ENCODE data around the gene RIN2. TPM values are rescaled to one million over a fixed set of nuclear protein-coding genes. Genes with fewer than 3 reads are reported as not detected.

The RIN2 gene, protein sequence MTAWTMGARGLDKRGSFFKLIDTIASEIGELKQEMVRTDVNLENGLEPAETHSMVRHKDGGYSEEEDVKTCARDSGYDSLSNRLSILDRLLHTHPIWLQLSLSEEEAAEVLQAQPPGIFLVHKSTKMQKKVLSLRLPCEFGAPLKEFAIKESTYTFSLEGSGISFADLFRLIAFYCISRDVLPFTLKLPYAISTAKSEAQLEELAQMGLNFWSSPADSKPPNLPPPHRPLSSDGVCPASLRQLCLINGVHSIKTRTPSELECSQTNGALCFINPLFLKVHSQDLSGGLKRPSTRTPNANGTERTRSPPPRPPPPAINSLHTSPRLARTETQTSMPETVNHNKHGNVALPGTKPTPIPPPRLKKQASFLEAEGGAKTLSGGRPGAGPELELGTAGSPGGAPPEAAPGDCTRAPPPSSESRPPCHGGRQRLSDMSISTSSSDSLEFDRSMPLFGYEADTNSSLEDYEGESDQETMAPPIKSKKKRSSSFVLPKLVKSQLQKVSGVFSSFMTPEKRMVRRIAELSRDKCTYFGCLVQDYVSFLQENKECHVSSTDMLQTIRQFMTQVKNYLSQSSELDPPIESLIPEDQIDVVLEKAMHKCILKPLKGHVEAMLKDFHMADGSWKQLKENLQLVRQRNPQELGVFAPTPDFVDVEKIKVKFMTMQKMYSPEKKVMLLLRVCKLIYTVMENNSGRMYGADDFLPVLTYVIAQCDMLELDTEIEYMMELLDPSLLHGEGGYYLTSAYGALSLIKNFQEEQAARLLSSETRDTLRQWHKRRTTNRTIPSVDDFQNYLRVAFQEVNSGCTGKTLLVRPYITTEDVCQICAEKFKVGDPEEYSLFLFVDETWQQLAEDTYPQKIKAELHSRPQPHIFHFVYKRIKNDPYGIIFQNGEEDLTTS
- 34.8 to 40.3 TPM (median 36.4 TPM) in 5 replicates for total RNA-seq (2022; extraction: Qiagen RNA extraction; ENCODE audit: low read depth)

DNA sequence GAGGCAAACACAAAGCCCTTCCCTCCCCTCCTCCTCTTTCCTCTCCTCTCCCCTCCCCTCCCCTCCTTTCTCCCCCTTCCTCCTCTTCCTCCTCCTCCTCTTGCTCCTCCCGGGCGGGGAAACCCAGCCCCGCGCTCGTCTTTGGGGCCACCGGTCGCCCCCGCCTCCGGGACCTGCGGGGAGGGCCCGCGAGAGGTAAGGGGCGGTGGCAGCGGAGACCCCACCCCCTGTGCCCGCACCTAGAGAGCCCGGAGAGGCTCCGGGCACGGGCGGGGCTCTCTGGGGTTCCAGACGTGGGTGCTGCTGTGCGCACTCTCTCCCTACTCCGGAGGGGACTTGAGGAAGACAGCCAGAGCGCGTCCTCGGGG, at the start of gene RIN2:
Gene RIN2, plus strand, starts transcription at position 126 of the 368 bp plus-strand sequence. CDS start 131,344 bp downstream, outside the sequence.

